HS-5 (cell line): Measurements from ENCODE around the gene KRT4.
"Not testable (repeated sequence)": the region's sequence is repeated elsewhere in the genome, so short reads cannot be mapped to it uniquely, and the experiment has no call there.

Experiments used
- DNase-seq: peaks from one replicate; pipeline ENCODE4 v3.0.0-alpha.2; 2012; ENCODE audit warnings: low read depth

The KRT4 gene

GRCh38 chr12:52813885-52814709, at the start of gene KRT4:
Gene KRT4, minus strand, starts transcription at chr12:52814116. Its CDS starts 58 bp downstream, at chr12:52814058.
- no peak for DNase-seq

DNA sequence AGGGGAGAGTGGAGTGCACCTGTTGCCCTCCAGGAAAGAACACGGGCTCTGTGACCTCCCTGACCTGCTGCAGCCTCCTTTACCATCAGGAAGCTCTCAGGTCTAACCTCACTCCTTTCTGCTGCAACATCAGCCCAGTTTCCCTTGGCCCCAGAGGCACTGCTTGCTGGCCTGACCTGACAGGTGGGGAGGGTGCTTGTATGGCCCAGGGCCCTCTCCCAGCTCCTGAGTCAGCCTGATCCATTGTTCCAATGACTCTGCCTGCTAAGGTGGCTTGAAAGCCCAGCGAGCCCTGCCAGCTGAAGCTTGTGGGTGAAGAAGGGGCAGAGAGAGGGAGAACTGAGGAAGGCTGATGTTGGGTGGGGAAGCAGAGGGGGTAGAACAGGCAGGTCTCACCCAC, 48.1 kb upstream of the KRT4 start:
- no peak for DNase-seq

DNA sequence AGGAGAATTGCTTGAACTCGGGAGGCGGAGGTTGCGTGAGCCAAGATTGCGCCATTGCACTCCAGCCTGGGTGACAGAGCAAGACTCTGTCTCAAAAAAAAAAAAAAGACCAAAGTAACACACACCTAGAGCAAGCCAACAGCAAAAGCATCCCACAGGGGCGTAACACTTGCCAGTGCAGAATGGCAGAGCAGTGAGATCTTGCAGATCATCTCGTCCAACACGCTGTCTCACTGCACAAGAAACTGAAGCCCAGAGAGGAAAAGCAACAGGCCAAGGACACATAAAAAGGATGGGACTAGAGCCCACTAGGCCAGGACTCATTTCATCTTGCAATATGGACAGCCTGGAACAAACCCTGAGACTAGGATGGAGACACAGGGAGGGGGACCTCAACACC, 47.6 kb upstream of the KRT4 start:
- DNase-seq = no peak

DNA sequence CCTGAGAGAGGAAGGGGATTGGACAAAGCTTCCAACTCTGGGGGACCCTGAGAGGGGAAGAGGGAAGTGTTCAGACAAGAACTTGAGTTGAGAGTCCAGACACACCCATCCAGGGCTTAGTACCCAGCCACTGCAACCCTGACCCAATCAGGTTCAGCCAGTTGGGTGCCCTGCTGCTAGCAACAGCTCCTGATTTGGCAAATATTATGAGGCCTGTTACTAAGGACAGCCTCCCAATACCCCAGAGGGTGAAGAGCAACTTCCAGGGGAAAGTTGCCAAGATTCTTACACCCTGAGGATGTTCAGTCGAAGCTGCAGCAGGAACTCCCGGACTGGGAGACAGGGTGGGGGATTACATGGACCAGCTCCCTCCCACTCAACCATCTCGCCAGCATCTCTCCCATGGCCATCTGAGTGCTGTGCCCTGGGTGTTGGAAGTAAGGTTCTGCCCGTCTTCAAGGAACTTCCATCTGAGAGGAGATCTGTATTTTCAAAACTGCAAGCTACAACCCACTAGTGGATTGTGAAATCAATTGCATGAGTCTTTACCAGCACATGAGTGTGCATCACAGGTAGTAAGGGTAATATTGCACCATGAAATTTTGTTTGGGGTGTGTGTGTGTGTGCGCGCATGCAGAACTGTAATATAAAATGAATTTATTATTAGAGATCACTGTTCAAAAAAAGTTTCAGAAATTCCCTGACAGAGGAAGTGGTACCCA, 46.3 kb upstream of the KRT4 start:
- no peak for DNase-seq

DNA sequence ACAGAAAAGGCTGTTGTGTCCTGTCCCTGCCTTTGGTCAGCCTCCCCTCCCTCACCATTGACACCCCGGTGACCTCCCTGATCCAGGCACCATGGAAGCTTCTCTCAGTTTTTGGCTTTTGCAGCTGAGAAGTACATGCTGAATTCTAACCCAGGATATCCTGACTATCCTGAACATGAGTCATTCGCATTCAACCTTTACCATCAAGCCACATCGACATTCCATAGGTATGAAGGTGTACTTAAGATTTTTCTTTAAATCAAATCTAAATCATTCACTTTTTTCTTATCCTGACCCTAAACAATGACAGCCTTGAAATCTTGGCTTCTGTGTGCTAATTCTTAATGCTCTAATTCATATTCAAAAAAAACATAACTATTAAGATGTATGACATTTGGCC, 43.6 kb upstream of the KRT4 start:
- no peak for DNase-seq

DNA sequence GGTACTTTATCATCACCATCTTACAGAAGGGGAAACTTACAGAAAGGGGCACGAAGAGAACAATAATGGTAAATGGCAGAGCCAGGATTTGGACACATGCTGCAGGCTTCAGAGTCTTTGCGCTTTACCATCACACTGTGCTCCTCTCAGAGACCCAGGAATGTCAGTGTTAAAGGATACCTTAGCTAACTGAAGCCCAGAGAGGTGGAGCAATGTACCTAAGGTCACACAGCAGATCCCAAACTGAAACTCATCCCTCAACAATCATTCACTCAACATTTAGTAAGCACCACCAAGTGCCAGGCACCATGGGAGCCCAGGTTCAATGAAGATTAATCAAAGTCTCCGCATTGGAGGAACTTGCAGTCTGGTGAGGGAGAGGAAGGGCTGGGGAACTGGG, 42.9 kb upstream of the KRT4 start:
- no peak for DNase-seq

- not testable (repeated sequence) for DNase-seq
These were observed 42.2 kb upstream of the KRT4 start for GRCh38 chr12:52856077-52856476.

DNA sequence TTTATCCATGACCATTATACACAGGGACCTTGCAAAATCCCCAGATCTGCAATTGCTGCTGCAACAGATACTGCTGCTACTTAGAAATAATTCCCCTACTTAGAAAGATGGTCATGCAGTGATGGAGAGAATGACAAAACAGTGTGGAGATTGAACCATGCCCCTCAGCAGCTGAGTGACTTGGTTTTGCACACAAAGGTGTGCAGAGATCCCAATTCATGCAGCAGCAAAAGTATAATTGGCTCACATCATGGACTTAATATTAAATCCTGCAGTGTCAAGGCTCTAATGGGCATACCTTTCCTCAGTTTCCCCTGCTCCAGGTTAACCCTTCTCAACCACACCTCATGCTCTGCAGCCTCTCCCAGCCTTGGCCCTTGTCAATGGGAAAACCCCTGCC, 37.9 kb upstream of the KRT4 start:
- DNase-seq = no peak

DNA sequence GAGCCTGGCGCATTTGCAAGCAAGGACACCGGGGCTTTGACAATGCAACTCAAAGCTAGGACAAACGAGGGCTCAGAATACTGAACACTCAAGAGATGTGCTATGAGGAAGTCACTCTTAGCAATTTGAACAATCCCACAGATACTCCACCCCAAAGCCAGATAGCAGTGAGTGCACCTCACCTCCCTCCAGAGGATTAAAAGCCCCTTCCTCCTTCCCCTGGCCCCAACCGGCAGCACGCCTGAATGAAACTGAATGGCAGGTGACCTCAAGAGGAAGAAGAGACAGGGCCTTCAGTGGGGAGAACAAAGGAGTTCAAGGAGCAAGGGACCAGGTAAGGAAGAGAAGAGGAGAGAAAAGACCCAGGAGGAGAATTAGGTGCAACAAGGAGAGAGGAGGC, 36.8 kb upstream of the KRT4 start:
- DNase-seq = no peak

DNA sequence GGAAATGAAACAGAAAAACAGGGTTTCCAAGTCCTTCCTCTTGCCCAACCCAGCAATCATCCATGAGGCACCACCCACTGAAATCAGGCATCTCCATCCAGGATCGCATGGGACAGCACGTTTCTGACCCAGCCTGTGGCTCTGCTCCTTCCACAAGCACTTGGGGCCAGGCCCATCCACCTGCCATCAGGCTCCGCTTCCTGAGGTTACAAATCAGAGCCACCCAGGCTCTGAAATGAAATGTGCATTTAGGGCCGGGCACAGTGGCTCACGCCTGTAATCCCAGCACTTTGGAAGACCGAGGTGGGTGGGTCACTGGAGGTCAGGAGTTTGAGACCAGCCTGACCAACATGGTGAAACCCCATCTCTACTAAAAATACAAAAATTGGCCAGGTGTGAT, 35.6 kb upstream of the KRT4 start:
- DNase-seq = no peak

DNA sequence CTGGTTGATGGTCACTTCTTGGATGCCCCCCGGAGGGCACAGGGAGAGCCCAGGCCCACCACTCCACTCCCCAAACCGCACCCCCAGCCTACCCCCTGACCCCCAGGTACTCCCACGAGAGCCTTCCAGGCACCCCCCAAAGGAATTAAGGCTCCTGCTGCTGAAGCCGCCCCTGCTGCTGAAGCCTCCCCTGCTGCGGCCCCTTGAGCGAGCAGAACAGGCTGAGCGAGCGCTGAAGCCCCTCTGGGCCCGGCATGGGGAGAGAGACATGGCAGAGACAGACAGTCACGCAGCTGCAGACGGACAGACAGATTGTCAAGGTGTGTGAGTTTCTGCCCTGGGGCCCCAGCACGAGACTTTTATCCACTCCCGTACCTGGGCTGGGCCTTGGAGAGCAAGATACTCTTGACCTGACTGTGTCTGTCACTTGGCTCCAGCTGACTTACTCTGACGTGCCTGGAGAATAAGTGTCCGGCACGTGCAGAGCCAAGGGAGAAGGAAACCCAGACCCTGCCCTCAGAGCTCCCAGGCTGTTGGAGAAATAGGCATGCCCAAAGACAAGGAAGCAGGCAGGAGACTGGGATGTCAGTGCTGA, 34.8 kb upstream of the KRT4 start, which contains the start of gene KRT78:
KRT78 (minus strand) TSS at position 334 of the 595 bp plus-strand sequence; CDS start at position 270, 64 bp downstream.
- no peak for DNase-seq

- DNase-seq = no peak
These were observed 33.6 kb upstream of the KRT4 start for GRCh38 chr12:52847335-52848102.

DNA sequence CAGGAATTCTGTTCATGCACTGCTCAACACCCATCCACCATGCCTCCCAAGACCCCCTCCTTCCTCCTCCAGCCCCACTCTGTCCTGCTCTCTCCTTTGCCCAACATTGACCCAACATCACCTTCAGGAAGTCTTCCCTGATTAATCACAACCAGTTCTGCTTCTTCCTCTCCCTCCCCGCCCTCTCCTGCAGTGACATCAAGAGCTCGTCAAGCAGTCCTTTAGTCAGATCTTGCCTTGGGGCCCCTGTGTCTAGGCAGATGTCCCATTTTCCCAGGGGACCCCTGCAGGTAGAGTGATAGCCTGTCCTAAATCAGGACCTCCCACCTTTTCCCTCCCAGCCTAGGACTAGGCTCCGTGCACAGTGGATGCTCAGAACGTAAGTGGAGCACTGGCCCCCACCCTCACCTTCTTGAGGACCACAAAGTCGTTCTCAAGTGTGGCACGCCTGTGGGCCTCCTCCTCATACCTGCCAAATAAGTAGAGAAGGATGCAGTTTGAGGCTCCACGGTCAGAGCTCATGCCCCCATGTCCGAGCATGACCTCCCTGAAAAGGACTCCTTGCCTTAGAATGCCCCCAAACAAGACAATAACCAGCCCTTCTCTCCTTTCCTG, 32.5 kb upstream of the KRT4 start:
- DNase-seq = no peak

- no peak for DNase-seq
These were observed 32.0 kb upstream of the KRT4 start for GRCh38 chr12:52845946-52846345.

- DNase-seq = no peak
These were observed 30.5 kb upstream of the KRT4 start for GRCh38 chr12:52844386-52844785.

DNA sequence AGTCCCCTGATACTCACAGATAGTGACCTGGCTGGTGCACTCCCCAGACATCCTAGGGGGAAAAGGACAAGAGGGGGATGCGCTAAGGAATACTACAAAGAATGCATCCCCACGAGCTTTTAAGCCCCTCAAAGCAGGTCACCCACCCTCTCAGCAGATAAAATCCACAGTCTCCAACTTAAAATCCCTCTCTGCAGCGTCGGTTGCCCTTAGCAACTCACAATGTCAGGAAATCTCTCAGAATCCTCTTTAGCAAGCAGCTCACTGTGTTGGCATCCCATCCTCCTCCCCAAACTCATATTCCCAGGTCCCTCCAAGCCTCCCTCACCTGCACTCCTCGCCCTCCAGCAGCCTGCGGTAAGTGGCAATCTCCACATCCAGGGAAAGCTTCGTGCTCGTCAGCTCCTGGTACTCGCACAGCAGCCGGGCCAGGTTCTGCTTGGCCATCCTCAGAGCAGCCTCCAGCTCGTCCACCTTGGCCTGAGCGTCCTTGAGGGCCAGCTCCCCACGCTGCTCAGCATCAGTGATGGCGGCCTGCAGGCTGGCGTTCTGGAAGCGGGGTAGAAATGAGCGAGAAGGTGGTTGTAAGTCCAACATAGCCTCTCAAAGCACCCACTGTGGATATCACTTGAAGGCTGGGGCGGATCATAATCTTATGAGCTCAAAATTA, 25.7 kb upstream of the KRT4 start:
- DNase-seq = no peak

DNA sequence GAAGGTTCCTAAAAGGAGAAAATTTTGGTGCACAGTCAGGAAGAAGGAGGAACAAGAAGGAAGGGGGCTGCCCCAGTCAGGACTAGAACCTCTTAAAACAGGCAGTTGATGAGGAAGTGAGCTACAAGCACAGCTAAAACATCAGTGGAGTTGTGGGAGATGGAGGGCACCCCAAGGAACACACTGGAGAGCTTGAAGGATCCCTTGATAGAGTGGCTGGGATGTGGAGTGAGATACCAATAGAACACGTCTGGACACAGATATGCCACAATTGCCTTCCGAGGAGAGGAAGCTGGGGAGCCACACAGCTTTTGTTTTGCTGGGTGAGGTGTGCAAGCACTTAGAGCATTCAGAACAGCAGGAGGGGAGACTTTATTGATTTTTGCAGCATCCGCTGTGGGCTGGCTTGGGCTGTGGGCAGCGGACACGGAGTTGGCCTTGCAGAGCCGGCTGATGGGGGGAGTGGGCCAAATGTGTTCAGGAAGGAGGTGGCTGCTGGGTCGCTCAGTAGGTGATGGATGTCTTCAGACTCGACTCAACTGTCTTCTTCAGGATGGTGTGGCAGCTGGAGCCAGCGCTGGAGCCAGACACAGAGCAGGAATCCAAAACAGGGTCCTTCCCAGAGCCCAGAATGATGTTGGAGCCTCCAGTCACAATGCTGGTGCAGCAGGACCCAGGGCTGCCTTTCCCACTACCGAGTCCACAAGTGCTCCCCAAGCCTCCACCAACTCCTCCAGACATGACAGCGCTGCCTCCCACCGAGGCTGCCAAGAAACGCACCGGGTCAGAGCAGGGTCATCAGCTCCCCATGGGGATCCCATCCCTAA, 24.9 kb upstream of the KRT4 start:
- no peak for DNase-seq

- no peak for DNase-seq
These were observed 24.1 kb upstream of the KRT4 start for GRCh38 chr12:52837781-52838608.

GRCh38 chr12:52837413-52837741, 23.5 kb upstream of the KRT4 start:
- peak; percentile 36 for DNase-seq
